NCI-H446 treated with DMSO at 0.1 percent for 48 hours (cell line): ENCODE measurements around the gene SMIM3.
"Not testable (repeated sequence)": the region's sequence is repeated elsewhere in the genome, so short reads cannot be mapped to it uniquely, and the experiment has no call there.

ENCODE experiments used
- DNase-seq: peaks from one replicate; lab custom pipeline; 2025; lab: John Stamatoyannopoulos, UW

SMIM3 gene

GRCh38 chr5:150778517-150779396 is at the start of gene SMIM3:
SMIM3 (plus strand) TSS chr5:150778757; CDS start chr5:150795441, 16,684 bp downstream.
- DNase-seq: no peak

GRCh38 chr5:150729859-150730258 is 48.7 kb upstream of the SMIM3 start:
- no peak for DNase-seq

GRCh38 chr5:150731669-150732242 is 46.8 kb upstream of the SMIM3 start:
- no peak for DNase-seq

GRCh38 chr5:150734579-150735384 is 43.8 kb upstream of the SMIM3 start:
- no peak for DNase-seq

GRCh38 chr5:150738862-150739261 is 39.7 kb upstream of the SMIM3 start:
- DNase-seq: no peak

GRCh38 chr5:150740992-150741391 is 37.6 kb upstream of the SMIM3 start:
- no peak for DNase-seq

GRCh38 chr5:150742455-150743141 is 36.0 kb upstream of the SMIM3 start:
- DNase-seq: not testable (repeated sequence)

GRCh38 chr5:150743142-150743488 is 35.4 kb upstream of the SMIM3 start:
- not testable (repeated sequence) for DNase-seq

GRCh38 chr5:150750469-150750868 is 28.1 kb upstream of the SMIM3 start:
- DNase-seq: no peak

GRCh38 chr5:150751096-150751891 is 27.3 kb upstream of the SMIM3 start:
- no peak for DNase-seq

- DNase-seq: no peak
These were observed 25.1 kb upstream of the SMIM3 start for GRCh38 chr5:150753463-150753862.

GRCh38 chr5:150753863-150754262 is 24.7 kb upstream of the SMIM3 start:
- no peak for DNase-seq

- no peak for DNase-seq
These were observed 21.4 kb upstream of the SMIM3 start for GRCh38 chr5:150757087-150757649.

GRCh38 chr5:150758203-150758530 is 20.4 kb upstream of the SMIM3 start:
- DNase-seq: no peak

- peak; percentile 99 for DNase-seq
These were observed 19.8 kb upstream of the SMIM3 start, which contains the start of gene DCTN4 for GRCh38 chr5:150758531-150759333. DCTN4 (minus strand) TSS chr5:150759017; CDS start chr5:150758993, 24 bp downstream.

GRCh38 chr5:150759334-150759583 is 19.3 kb upstream of the SMIM3 start:
- no peak for DNase-seq

- DNase-seq: no peak
These were observed 16.3 kb upstream of the SMIM3 start for GRCh38 chr5:150762211-150762610.

GRCh38 chr5:150763023-150763769 is 15.4 kb upstream of the SMIM3 start:
- DNase-seq: no peak

GRCh38 chr5:150764530-150764929 is 14.0 kb upstream of the SMIM3 start:
- DNase-seq: no peak
